ENCODE measurements around the gene LINGO3.

Gene LINGO3

DNA sequence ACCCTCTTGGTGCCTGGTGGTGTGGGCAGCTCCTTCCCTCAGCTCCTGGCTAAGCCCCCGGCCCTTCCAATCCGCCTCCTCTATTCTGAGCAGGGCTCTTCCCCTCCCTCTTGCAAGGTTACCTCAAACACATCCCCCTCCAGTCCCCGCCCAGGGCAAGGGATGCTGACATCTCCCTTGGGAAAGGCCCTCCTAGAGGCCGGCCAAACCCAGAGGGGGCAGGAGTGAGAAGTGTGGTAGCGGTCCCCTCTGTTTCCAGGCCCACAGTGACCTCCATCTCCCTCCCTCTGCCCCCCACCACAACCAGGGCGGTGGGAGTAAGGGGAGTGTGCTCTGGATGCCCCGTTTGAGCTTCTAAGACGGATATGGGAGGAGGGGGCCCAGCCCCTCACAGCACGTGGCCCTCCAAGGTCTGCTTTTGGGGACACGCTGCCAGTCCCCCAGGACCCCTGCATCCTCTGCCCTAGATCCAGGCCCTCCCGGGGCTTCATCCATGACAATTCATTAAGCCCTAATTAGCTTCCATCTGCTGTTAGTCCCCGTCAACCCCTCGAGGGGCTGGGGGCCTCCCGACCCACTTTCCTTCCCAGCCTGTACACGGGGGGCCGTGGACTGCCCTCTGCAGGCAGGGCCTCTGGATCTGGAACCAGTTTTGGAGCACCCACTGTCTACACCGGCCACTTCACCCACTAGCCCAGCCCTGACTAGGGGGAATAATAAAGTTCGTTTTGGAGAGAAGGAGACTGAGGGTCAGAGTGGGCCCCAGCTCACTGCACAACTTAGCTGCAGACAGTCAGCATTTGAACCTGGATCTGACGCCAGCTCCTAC lies 2.3 kb downstream of the LINGO3 start:
- DNase-seq (ENCODE audit: low spot score) = no peak

DNA sequence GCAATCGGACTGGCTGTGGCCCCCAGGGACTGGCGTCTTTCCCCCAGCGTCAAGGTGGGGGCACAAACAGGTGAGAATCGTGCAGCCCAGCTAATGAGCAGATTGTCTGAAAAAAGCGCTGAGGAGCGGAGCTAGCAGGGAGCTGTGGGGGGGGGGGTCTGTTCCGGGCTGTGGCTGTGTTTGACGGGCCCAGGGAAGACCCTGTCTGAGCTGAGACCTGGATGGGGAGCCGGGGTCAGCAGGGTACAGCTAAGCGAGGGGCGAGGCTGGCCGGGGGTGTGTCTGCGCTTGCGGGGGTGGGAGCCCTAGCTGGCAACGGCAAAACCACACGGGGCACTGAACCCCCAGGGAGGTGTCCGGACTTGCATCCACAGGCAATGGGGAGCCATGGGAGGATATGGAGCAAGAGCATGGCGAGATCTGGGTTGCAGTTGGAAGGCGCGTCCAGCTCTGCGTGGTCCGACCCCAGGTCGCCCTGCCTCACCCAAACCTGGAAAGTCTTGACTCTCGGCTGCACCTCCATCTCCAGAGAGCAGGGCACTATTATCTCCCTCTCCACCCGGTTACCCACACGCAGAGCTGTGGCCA lies 4.6 kb downstream of the LINGO3 start:
- DNase-seq (ENCODE audit: low spot score) = no peak

DNA sequence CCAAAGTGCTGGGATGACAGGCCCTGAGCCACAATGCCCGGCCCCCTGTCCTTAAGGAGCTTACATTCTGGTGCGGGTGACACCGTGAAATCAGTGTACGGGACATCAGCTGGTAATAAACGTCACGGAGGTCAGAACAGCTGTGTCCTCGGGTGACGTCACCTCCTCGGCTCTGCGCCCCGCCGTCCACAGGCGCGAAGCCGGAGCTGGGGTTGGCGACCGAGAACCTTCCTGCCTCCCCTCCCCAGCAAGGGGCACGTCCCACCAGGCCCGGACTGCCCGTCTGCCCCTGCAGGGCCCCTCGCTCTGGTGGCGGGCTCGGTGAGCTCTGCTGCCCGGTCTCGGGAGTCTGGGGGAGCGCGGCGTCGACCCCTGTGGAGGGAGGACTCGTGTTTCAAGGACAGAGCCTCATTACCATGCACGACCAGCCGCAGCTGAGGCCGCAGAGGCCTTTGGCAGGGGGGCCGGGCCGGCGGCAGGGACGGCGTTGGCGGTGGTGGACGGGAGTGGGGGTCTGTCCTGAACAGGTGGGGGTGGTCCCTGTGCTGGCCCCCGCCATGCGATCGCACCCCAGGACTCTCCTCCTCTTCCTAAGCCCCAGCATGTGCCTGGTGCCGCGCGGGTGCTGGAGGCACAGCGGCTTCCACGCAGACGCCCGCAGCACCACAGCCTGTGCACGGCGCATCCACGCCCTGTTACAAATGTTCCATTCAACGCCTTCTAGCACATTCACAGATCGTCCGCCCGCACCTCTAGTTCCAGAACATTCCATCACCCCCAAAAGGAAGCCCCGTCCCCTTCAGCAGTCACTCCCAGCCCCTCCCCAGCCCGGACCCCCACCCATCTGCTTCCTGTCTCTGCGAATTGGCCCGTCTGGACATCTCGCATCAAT lies 5.4 kb downstream of the LINGO3 start:
- DNase-seq (ENCODE audit: low spot score) = no peak

DNA sequence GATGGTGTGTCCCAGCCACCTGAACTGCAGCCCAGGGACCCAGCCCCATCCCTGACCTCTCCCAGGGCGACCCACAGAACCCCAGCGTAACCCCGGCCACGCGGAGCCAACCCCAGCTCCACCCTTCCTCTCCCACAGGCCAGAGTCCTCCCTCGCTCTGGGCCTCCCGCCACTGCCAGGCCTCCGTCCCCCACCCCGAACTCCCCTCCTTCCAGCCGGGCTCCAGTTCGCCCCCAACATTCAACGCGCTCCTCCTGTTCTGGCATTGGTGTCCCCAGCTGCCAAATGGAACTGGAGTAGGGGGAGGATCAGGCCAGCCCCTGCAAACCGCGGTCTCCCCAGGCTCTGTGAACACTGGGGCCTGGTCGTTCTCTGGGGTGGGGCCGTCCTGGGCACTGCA lies 7.4 kb downstream of the LINGO3 start:
- no peak for DNase-seq (ENCODE audit: low spot score)

DNA sequence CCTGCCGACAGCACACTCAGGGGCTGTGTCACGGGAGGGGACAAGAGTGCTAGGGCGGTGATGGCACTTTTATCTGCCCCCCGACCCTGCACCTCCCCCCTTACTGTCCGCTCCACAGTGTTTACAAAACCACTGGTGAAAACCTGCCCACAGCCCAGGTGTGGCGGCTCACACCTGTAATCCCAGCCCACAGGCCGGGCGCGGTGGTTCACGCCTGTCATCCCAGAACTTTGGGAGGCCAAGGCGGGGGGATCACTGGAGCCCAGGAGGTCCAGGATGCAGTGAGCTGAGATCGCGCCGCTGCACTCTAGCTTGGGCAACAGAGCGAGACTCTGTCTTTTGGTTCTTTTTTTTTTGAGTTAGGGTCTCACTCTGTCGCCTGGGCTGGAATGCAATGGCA lies 11.8 kb downstream of the LINGO3 start:
- DNase-seq (ENCODE audit: low spot score) = no peak

DNA sequence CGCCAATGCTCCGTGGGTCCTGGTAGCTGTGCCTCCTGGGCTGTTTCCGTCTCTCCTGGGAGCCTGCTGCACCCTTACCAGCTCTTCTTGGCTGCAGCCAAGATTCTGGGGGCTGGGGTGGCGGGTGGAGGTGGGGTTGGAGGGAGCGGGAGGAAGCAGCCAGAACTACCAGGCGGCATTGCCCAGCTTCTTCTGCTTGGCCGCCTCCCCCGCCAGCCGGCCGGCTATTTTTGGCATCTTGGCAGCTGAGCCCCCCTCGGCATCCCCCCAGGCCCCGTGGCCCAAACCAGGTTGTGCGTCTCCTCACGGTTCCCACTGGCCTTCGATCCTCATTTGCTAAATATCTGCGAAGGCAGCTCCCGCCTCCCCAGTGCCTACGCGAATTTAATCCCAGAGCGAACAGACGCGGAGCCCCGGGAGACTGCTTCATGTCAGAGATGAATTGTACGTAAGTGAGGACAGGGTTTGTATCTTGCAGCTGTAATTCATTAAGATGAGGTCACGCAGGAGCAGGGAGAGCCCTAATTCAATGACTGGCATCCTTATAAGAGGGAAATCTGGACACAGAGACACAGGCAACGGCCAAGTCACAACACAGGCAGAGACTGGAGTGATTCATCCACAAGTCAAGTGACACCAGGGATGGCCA lies 13.1 kb downstream of the LINGO3 start:
- peak; percentile 77 for DNase-seq (ENCODE audit: low spot score)

DNA sequence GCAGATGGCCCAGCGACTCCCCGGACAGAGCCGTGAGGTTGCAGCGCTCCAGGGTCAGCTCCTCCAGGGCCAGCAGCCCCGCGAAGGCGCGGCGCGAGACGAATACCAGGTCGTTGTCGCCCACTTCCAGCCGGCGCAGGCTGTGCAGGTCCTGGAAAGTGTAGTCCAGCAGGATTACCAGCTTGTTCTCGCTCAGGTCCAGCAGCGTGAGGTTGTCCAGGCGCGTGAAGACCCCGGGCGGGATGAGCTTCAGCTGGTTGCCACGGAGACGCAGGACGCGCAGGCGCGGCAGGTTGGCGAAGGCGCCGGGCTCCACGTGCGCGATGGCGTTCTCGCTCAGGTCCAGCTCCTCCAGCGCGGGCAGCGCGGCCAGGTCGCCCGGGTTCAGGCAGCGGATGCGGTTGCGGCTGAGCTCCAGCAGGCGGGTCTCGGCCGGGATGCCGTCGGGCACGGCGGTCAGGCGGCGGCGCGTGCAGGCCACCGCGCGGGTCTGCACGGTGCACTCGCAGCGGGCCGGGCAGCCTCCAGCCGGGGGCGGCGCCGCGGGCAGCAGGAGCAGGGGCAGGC lies 16.7 kb downstream of the LINGO3 start:
- no peak for DNase-seq (ENCODE audit: low spot score)

DNA sequence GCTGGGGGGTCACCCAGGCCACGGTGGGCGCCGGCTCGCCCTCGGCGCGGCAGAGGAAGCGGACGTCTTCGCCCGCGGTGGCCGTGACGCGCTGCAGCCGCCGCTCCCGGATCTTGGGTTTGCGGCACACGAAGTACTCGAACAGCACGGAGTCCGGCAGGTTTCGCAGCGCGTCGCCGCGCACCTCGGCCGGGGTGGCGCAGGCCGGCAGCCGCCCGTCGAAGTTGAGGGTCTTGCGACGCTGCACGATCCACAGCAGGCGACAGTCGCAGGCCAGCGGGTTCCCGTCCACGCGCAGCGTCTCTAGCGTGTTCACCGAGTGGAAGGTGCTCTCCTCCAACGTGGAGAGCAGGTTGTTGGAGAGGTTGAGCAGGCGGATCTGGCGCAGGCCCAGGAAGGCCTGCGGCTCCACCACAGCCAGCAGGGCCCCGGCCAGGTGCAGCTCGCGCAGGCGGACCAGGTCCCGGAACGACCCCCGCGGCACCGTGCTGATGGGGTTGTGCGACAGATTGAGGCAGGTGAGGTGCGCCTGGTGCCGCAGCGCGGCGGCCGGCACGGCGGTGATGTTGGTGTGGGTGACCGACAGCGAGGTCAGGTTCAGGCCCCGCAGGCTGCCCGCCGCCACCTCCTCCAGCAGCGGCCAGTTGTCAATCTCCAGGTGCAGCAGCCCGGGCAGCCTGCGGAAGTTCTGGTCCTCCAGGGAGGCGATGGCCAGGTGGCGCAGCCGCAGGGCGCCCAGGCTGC lies 17.3 kb downstream of the LINGO3 start:
- no peak for DNase-seq (ENCODE audit: low spot score)

DNA sequence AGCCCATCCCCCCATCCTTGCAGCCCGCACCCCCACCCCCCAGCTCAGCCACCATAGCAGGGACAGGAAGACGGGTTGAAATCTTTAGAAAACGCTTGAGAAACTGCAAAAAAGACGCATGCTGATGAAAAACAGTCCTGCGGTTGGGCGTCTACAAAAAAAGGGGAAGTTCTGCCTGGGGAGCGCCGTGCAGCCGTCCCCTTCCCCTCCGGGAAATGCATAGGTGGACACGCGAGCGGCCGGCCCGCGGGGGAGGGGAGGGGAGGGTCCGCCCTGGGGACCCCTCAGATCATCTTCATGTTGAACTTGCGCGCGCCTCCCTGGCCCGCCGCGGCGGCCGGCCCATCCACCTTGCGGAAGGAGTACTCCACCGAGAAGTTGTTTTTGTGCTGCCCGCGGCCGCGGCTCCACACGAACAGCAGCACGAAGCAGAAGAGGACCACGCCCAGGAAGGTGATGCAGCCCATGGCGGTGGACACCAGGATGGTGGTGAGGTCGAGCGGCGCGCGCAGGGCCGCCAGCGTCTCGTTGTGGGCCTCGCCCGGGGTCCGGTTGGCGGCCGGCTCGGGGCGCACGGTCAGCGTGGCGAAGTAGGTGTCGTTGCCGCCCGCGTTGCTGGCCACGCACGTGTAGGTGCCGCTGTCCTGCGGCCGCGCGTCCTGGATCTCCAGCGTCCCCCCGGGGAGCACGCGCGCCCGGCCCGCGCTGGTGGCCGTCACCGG lies 18.1 kb downstream of the LINGO3 start:
- no peak for DNase-seq (ENCODE audit: low spot score)

DNA sequence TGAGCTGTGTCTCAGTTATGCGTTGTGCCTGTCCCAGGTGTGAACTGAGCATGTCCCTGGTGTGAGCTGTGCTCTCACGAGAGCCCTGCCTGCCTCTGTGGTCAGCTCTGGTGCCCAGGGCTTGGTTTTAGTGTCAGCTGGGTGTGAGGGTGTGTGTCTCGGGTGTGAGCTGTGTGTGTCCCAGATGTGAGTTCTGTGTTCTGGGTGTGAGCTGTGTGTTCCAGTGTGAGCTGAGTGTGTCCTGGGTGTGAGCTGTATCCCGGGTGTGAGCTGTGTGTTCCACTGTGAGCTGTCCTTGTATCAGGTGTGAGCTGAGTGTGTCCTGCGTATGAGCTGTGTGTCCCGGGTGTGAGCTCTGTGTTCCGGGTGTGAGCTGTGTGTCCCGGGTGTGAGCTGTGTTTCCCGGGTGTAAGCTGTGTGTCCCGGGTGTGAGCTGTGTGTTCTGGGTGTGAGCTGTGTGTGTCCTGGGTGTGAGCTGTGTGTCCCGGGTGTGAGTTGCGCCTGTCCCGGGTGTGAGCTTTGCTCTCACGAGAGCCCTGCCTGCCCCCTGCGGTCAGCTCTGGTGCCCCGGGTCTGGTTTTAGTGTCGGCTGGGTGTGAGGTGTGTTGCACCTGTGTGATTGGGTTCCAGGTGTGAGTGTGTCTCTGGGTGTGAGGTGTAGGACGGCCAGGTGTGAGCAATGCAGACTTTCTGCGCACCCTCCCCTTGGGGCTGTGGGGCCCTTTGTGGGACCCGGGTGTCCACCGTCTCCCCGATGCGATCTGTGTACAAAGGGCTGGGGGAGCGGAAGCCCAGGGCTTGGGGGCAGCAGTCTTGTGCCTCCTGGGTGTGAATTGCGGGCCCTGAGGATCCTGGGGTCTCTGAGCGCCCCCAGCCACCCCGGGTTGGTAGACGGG lies 18.9 kb downstream of the LINGO3 start:
- no peak for DNase-seq (ENCODE audit: low spot score)

DNA sequence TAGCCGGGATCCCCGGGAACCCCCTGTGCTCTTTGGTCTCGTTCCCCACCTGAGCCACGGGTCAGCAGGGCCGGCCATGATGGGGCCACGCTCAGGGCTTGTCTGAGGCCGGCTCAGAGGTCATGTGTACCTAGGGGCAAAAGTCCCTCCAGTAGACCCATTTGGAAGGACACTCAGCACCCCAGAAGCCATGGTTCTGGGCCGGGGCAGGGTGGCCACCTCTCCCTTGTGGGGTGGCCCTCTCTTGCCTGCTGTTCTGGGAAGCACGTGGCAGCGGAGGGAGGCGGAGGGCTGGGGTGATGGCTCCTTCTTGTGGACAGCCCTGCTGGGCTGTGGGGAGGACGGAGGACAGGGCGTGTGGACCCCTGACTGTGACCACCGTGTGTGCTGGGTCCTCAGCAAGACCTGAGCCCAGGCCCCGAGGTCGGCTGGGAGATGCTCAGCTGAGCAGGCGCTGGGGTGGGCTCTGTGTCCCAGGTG lies 19.6 kb downstream of the LINGO3 start:
- no peak for DNase-seq (ENCODE audit: low spot score)

DNA sequence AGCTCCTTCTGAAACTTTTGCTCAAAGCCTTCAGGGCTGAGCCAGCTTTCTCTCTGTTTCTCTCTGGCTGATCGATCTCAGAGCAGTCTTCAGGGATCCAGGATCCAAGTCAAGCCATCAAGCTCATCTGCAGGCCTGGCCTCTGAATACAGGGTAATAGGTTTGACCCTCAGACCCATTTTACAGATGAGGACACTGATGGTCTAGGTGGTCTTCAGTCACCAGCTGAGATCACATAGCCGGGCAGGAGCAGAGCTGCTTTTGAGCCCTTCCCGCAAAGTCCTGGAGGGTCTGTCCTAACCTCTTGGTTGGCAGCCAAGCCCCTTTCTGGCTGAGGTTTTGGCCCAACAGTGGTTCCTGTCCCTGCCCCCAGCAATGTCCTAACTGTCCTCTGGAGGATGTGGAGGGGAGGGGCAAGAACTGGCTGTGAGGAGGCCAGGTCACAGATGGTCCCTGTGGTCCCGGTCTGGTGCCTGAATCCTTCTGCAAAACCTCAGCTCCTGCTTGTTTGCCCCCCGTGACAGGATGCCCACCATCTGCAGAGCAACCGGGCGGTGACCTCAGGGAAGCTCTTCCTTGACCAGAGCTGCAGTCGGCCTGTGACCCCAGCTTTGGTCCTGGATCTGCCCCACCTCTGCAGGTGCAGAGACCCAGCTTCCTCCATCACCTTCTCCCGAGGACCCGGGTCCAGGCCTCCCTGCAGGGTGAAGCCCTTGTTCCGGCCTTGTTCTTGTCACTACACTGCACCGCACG lies 20.2 kb downstream of the LINGO3 start:
- no peak for DNase-seq (ENCODE audit: low spot score)

DNA sequence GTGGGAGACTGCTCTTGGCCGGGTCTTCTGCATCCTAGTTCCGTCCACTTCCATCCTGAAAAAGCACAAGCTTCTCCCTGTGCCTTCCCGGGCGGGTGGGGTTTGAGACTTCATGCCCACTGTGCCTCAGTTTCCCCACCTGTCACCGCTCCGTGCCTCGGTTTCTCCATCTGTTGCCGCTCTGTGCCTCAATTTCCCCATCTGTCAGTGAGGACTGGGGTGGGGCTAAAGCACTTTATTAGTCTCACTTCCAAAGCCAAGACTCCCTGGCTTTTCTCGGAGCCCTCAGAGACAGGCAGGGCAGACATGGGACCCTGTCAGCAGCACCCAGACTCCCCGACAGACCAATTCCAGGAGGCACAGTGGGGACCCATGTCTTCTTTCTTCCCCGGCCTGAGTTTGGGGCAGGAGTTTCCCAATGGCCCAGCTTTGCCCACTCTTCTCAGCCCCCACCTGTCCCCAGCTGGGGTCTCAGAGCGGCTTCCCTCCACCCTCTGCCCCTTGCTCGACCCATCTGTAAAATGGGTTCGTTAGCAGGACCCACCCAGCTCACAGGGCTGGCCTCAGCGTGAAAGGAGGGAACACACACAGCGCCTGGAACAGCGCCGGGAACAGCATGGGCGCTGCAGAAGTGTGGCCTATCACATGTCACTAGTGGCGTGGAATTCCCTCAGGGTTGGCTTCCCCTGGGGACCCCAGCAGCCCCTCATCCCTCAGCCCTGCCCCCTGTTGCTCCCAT lies 21.4 kb downstream of the LINGO3 start:
- DNase-seq (ENCODE audit: low spot score) = no peak

DNA sequence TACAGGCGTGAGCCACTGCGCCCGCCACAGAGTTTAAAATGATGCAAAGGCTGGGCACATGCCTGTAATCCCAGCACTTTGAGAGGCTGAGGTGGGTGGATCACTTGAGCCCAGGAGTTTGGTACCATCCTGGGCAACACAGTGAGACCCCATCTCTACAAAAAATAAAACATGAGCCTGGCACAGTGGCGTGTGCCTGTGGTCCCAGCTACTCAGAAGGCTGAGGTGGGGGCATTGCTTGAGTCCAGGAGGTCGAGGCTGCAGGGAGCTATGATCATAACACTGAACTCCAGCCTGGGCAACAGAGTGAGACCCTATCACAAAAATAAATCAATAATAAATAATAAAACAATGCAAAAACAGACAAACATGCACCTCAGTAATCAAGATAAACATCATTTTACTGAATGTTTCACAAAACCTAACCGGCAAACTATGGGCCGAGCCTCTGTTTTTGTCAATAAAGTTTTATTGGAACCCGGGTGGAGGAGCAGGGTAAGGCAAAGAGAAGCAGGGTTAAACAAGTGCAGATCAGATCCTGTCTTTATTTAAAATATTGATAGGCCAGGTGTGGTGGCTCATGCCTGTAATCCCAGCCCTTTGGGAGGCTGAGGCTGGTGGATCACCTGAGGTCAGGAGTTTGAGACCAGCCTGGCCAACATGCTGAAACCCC lies 24.0 kb downstream of the LINGO3 start:
- DNase-seq (ENCODE audit: low spot score) = no peak

DNA sequence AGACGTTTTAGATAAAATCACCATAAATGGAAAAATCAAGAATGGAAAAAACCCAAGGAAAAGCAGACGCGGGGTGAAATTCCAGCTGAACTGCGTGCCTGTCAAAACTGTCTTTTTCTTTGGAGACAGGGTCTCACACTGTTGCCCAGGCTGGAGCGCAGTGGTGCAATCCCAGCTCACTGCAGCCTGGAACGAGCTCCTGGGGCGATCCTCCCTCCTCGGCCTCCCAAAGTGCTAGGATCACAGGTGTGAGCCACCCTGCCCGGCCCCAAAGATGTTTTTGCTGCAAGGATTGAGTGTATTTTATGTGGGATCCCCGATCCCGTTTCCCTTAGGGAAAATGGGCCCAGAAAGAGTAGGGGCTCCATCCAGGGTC lies 25.1 kb downstream of the LINGO3 start:
- no peak for DNase-seq (ENCODE audit: low spot score)

DNA sequence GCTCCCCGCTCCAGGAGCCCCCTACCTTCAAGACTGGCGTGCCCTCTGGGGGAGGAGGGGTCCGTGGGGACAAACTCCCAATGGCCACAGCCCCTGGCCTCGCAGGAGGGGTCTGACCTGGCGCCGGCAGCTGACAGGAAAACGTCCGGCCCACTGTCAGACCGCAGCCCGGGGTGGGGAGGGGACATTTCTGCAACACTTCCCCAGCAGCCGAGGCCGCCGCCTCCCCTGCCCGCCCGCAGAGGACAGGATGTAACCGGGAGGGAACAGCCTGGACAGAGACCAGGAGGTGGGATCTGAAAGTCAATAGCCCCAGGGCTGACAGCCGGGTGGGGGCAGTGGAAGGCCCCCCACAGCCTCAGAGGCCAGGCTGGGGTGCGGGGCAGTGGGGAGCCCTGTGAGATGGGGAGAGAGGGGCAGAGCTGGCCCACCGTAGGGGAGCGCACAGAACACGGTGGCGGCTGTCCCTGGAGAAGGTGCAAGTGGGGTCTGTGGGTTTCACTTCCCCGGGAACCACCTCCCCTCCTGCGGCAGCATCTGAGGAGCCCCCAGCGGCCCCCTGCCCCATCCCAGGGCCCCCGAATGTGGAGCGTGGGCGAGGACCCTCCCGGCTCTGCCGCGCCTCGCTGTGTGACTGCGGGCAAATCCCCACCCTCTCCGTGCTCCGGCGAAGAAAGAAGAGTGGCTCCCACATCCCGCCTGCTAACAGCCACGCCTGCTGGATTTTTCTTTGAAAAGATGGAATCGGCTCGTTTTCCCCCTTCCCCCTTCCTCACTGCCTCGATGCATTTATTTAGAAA lies 25.7 kb downstream of the LINGO3 start, which contains the start of gene PEAK3:
Gene PEAK3 (minus strand): TSS at position 114 of the 800 bp plus-strand sequence. CDS start 1,244 bp downstream, outside the sequence.
- DNase-seq (ENCODE audit: low spot score) = no peak

Measured in D341Med (cell line).